Measurements from ENCODE around the gene MED14.

The MED14 gene

GRCh38 chrX:40612511-40612910 lies 122.8 kb downstream of the MED14 start:
- H3K9ac ChIP-seq (ENCODE audit: low read depth, low read length): no peak overlapping the region
- no peak overlapping the region for H3K4me3 ChIP-seq (ENCODE audit: low read depth, low read length)

GRCh38 chrX:40607381-40607780 lies 128.0 kb downstream of the MED14 start:
- 0 out of 2 replicates have a peak, but pooled peaks cover 7% of the 10 kb centered on the region for H3K36me3 ChIP-seq (ENCODE audit: control insufficient read depth, insufficient read depth, low read length)
- no peak overlapping the region for H3K9ac ChIP-seq (ENCODE audit: low read depth, low read length)
- H3K27ac ChIP-seq (ENCODE audit: low read depth, low read length): no peak overlapping the region
- no peaks in the 10 kb centered on the region for H3K4me1 ChIP-seq (ENCODE audit: control insufficient read depth, insufficient read depth, low read length)
- no peaks in the 10 kb centered on the region for H3K27me3 ChIP-seq (ENCODE audit: control insufficient read depth, insufficient read depth, low read length)
- no peaks in the 10 kb centered on the region for H3K9me3 ChIP-seq (ENCODE audit: control insufficient read depth, insufficient read depth, low read length)
- H3K4me3 ChIP-seq (ENCODE audit: low read depth, low read length): no peak overlapping the region

More at GRCh38 chrX:40612511-40612910, 122.8 kb downstream of the MED14 start:
- Histone ChIP-seq H3K27me3 (ENCODE audit: control insufficient read depth, insufficient read depth, low read length) (no peaks in the 10 kb centered on the region), H3K4me1 (ENCODE audit: control insufficient read depth, insufficient read depth, low read length) (no peaks in the 10 kb centered on the region), H3K36me3 (ENCODE audit: control insufficient read depth, insufficient read depth, low read length) (no peaks in the 10 kb centered on the region), H3K9me3 (ENCODE audit: control insufficient read depth, insufficient read depth, low read length) (peaks cover 19% of the 10 kb centered on the region), H3K27ac (ENCODE audit: low read depth, low read length) (no peak overlapping the region)

- H3K4me1 ChIP-seq (ENCODE audit: control insufficient read depth, insufficient read depth, low read length): no peaks in the 10 kb centered on the region
- H3K9me3 ChIP-seq (ENCODE audit: control insufficient read depth, insufficient read depth, low read length): no peaks in the 10 kb centered on the region
- no peak overlapping the region for H3K27ac ChIP-seq (ENCODE audit: low read depth, low read length)
- peaks cover 36% of the 10 kb centered on the region for H3K36me3 ChIP-seq (ENCODE audit: control insufficient read depth, insufficient read depth, low read length)
- no peaks in the 10 kb centered on the region for H3K27me3 ChIP-seq (ENCODE audit: control insufficient read depth, insufficient read depth, low read length)
- no peak overlapping the region for H3K9ac ChIP-seq (ENCODE audit: low read depth, low read length)
- no peak overlapping the region for H3K4me3 ChIP-seq (ENCODE audit: low read depth, low read length)
Measured at GRCh38 chrX:40603446-40603845, 131.9 kb downstream of the MED14 start.
